ENCODE results near the gene MED25. TPM values are rescaled to one million over a fixed set of nuclear protein-coding genes. Genes with fewer than 3 reads are reported as not detected.

Gene MED25
- total and polyA plus RNA-seq, 9 of the 15 experiments (the other 6 are each of a cell fraction or from before 2014, with no cell fraction given) = 4.1 to 93.9 (median 19.3) TPM

DNA sequence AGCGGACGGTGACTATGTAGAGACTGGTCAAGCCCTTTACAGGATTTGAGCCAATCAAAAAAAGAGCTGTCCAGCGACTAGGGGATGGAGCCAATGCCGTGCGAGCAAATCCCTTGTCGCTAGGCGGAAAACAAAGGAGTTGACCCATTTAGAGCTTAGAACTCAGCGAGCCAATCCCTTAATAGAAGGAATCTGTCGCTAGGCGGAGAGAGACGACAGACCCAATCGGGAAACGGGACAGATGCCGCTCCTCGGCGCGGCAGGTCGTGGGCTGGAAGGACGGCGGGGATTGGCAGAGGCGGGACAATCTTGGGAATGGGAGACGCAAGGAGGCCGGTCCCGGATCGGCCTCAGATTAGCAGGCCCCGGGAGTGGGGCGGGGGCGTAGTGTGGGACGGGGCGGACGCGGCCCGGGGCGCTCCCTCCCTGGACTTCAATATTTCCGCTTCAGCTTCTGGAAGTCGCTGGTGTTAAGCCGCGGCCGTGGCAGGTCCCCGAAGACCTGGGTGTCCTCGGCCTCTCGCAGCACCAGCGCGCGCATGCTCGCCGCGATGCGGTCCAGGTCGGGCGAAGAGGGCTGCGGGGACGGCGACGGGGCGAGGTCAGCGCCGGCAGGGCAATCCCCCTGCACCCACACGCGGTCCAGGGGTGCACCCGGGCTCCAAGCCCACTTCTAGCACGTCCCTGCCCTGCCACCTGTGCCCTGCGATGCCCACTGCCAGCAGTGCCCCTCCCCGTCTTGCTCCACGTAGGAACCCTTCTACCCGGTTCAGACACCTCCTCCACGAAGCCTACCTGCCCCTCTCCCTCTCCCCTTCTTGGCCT, 51.6 kb downstream of the MED25 start (continued):
- TF ChIP-seq ZNF695 (CRISPR knock-in tag; IDR thresholded peaks at IDR 0.05) = no peak
- TF ChIP-seq TSC22D4 (tag; IDR thresholded peaks at IDR 0.05) = no peak
- TF ChIP-seq CREB1 (IDR thresholded peaks at IDR 0.05) = peak; percentile 84
- TF ChIP-seq CREB1 (CRISPR knock-in tag; IDR thresholded peaks at IDR 0.05) = peak; percentile 91
- TF ChIP-seq, protein P1, sequence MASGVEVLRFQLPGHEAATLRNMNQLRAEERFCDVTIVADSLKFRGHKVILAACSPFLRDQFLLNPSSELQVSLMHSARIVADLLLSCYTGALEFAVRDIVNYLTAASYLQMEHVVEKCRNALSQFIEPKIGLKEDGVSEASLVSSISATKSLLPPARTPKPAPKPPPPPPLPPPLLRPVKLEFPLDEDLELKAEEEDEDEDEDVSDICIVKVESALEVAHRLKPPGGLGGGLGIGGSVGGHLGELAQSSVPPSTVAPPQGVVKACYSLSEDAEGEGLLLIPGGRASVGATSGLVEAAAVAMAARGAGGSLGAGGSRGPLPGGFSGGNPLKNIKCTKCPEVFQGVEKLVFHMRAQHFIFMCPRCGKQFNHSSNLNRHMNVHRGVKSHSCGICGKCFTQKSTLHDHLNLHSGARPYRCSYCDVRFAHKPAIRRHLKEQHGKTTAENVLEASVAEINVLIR (CRISPR knock-in tag; IDR thresholded peaks at IDR 0.05) = no peak
- TF ChIP-seq ZNF586 (CRISPR knock-in tag; conservative IDR thresholded peaks at IDR 0.05) = no peak
- TF ChIP-seq ZNF780A (CRISPR knock-in tag; IDR thresholded peaks at IDR 0.05) = no peak
- TF ChIP-seq KDM1A (IDR thresholded peaks at IDR 0.05) = no peak
- no peak for TF ChIP-seq RBM34 (IDR thresholded peaks at IDR 0.05; ENCODE audit: borderline replicate concordance, insufficient read depth, low read length)
- no peak for TF ChIP-seq KDM4B (IDR thresholded peaks at IDR 0.05; ENCODE audit: borderline replicate concordance in 2 of 2, low read depth in 1 of 2)
- no peak for TF ChIP-seq POLR3A (IDR thresholded peaks at IDR 0.05; ENCODE audit: borderline replicate concordance, extremely low read depth, insufficient read depth, insufficient read length)
- no peak; the same call in 1 of the 2 replicates for TF ChIP-seq STAT5A (IDR thresholded peaks at IDR 0.05; ENCODE audit: borderline replicate concordance, low read length)
- TF ChIP-seq ZNF431 (CRISPR knock-in tag; IDR thresholded peaks at IDR 0.05) = 0 out of 2 replicates have a peak, but pooled peaks have one; percentile 21
- TF ChIP-seq, protein P2, sequence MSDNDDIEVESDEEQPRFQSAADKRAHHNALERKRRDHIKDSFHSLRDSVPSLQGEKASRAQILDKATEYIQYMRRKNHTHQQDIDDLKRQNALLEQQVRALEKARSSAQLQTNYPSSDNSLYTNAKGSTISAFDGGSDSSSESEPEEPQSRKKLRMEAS (CRISPR knock-in tag; IDR thresholded peaks at IDR 0.05) = peak; percentile 69; the same call in 1 of the 2 replicates
- no peak for TF ChIP-seq ZNF143 (CRISPR knock-in tag; IDR thresholded peaks at IDR 0.05)
- TF ChIP-seq HLTF (IDR thresholded peaks at IDR 0.05) = peak; percentile 13; the same call in 1 of the 2 replicates
- peak; percentile 87 for TF ChIP-seq L3MBTL2 (IDR thresholded peaks at IDR 0.05)
- TF ChIP-seq SAP30 (IDR thresholded peaks at IDR 0.05; ENCODE audit: borderline replicate concordance, insufficient read depth, low read depth, low read length, poor library complexity, severe bottlenecking) = peak; percentile 38
- TF ChIP-seq, protein P3, sequence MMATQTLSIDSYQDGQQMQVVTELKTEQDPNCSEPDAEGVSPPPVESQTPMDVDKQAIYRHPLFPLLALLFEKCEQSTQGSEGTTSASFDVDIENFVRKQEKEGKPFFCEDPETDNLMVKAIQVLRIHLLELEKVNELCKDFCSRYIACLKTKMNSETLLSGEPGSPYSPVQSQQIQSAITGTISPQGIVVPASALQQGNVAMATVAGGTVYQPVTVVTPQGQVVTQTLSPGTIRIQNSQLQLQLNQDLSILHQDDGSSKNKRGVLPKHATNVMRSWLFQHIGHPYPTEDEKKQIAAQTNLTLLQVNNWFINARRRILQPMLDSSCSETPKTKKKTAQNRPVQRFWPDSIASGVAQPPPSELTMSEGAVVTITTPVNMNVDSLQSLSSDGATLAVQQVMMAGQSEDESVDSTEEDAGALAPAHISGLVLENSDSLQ (IDR thresholded peaks at IDR 0.05) = peak; percentile 85
- TF ChIP-seq, protein P4, sequence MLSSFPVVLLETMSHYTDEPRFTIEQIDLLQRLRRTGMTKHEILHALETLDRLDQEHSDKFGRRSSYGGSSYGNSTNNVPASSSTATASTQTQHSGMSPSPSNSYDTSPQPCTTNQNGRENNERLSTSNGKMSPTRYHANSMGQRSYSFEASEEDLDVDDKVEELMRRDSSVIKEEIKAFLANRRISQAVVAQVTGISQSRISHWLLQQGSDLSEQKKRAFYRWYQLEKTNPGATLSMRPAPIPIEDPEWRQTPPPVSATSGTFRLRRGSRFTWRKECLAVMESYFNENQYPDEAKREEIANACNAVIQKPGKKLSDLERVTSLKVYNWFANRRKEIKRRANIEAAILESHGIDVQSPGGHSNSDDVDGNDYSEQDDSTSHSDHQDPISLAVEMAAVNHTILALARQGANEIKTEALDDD (IDR thresholded peaks at IDR 0.05) = no peak
- no peak for TF ChIP-seq MCM2 (IDR thresholded peaks at IDR 0.05; ENCODE audit: low read depth)
- no peak for TF ChIP-seq NR2C1 (IDR thresholded peaks at IDR 0.05)
- TF ChIP-seq NR2C1 (tag; IDR thresholded peaks at IDR 0.05) = no peak
- no peak for TF ChIP-seq IFI16 (CRISPR knock-in tag; IDR thresholded peaks at IDR 0.05)
- TF ChIP-seq, protein P5, sequence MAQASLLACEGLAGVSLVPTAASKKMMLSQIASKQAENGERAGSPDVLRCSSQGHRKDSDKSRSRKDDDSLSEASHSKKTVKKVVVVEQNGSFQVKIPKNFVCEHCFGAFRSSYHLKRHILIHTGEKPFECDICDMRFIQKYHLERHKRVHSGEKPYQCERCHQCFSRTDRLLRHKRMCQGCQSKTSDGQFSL (CRISPR knock-in tag; IDR thresholded peaks at IDR 0.05) = no peak; the same call in 1 of the 2 replicates
- TF ChIP-seq, protein P5 (tag; IDR thresholded peaks at IDR 0.05) = no peak

Measured in K562 (cell line).